ENCODE measurements around the gene SYDE2. TPM values are rescaled to one million over a fixed set of nuclear protein-coding genes. Genes with fewer than 3 reads are reported as not detected.
"Not testable (repeated sequence)": the region's sequence is repeated elsewhere in the genome, so short reads cannot be mapped to it uniquely, and the experiment has no call there.

SYDE2 gene
- total RNA-seq, 1 donor from 2014 or later: 17.0 TPM

GRCh38 chr1:85174503-85174902 lies 26.3 kb downstream of the SYDE2 start:
- DNase-seq (ENCODE audit: low spot score): no peak

- no peak for DNase-seq (ENCODE audit: low spot score)
Measured at GRCh38 chr1:85172684-85173337, 28.0 kb downstream of the SYDE2 start.

GRCh38 chr1:85171721-85172120 lies 29.1 kb downstream of the SYDE2 start:
- DNase-seq (ENCODE audit: low spot score): no peak

- no peak for DNase-seq (ENCODE audit: low spot score)
Measured at GRCh38 chr1:85168884-85169283, 31.9 kb downstream of the SYDE2 start.

- DNase-seq (ENCODE audit: low spot score): no peak
Measured at GRCh38 chr1:85166351-85166750, 34.5 kb downstream of the SYDE2 start.

GRCh38 chr1:85158910-85159309 lies 41.9 kb downstream of the SYDE2 start:
- DNase-seq (ENCODE audit: low spot score): no peak

GRCh38 chr1:85157436-85157835 lies 43.4 kb downstream of the SYDE2 start:
- no peak for DNase-seq (ENCODE audit: low spot score)

- no peak for DNase-seq (ENCODE audit: low spot score)
Measured at GRCh38 chr1:85153149-85153891, 47.5 kb downstream of the SYDE2 start.

- no peak for DNase-seq (ENCODE audit: low spot score)
Measured at GRCh38 chr1:85151446-85151845, 49.4 kb downstream of the SYDE2 start.

- no peak for DNase-seq (ENCODE audit: low spot score)
Measured at GRCh38 chr1:85149805-85150204, 51.0 kb downstream of the SYDE2 start.

GRCh38 chr1:85148524-85149250 lies 52.1 kb downstream of the SYDE2 start:
- no peak for DNase-seq (ENCODE audit: low spot score)

GRCh38 chr1:85146972-85147359 lies 53.9 kb downstream of the SYDE2 start:
- DNase-seq (ENCODE audit: low spot score): no peak

GRCh38 chr1:85146298-85146971 lies 54.4 kb downstream of the SYDE2 start:
- not testable (repeated sequence) for DNase-seq (ENCODE audit: low spot score)

- DNase-seq (ENCODE audit: low spot score): no peak
Measured at GRCh38 chr1:85144351-85144750, 56.5 kb downstream of the SYDE2 start.

GRCh38 chr1:85142753-85143152 lies 58.1 kb downstream of the SYDE2 start:
- DNase-seq (ENCODE audit: low spot score): no peak

GRCh38 chr1:85138439-85138838 lies 62.4 kb downstream of the SYDE2 start:
- not testable (repeated sequence) for DNase-seq (ENCODE audit: low spot score)

- peak; percentile 65 for DNase-seq (ENCODE audit: low spot score)
Measured at GRCh38 chr1:85137660-85138059, 63.2 kb downstream of the SYDE2 start.

GRCh38 chr1:85135392-85135798 lies 65.4 kb downstream of the SYDE2 start:
- DNase-seq (ENCODE audit: low spot score): no peak

- DNase-seq (ENCODE audit: low spot score): no peak
Measured at GRCh38 chr1:85134583-85135391, 66.0 kb downstream of the SYDE2 start.

- no peak for DNase-seq (ENCODE audit: low spot score)
Measured at GRCh38 chr1:85133565-85134159, 67.2 kb downstream of the SYDE2 start.

All from ureter (tissue), 1 donor.